Erythroblast (primary cell): ENCODE results near the gene UNC45A.
"Not testable (repeated sequence)": the region's sequence is repeated elsewhere in the genome, so short reads cannot be mapped to it uniquely, and the experiment has no call there.

Experiments
- DNase-seq, 2 experiments: peaks; one replicate each; lab custom pipeline; 2025; lab: John Stamatoyannopoulos, UW
- GATA1 ChIP-seq: IDR thresholded peaks from 2 replicates; pipeline ENCODE4 v1.6.1; 2011; ENCODE audit warnings: low read depth, mild to moderate bottlenecking, control low read depth, low read length, moderate library complexity
- POLR2A ChIP-seq: IDR thresholded peaks from 2 replicates; pipeline ENCODE4 v1.6.1; 2011; ENCODE audit warnings: mild to moderate bottlenecking, low read length

The UNC45A gene

GRCh38 chr15:90917569-90917968, 17.5 kb upstream of the UNC45A start:
- TF ChIP-seq GATA1 = no peak
- TF ChIP-seq POLR2A = peak; percentile 22

GRCh38 chr15:90918034-90918788, 16.9 kb upstream of the UNC45A start:
- TF ChIP-seq GATA1 = no peak
- TF ChIP-seq POLR2A = no peak

More at GRCh38 chr15:90917569-90917968, 17.5 kb upstream of the UNC45A start:
- no peak for DNase-seq

GRCh38 chr15:90918835-90919234, 16.2 kb upstream of the UNC45A start:
- TF ChIP-seq GATA1 = no peak
- TF ChIP-seq POLR2A = no peak
- no peak for DNase-seq

More at GRCh38 chr15:90918034-90918788, 16.9 kb upstream of the UNC45A start:
- no peak for DNase-seq

- no peak for DNase-seq
- TF ChIP-seq POLR2A (no peak), GATA1 (no peak)
Observed at GRCh38 chr15:90921887-90922286, 13.2 kb upstream of the UNC45A start.

- peak; percentile 59 to 64 for DNase-seq
- peak; percentile 32 for TF ChIP-seq POLR2A
Observed at GRCh38 chr15:90922712-90923322, 12.3 kb upstream of the UNC45A start.

- no peak for DNase-seq
- no peak for TF ChIP-seq POLR2A
- no peak for TF ChIP-seq GATA1
Observed at GRCh38 chr15:90924375-90924774, 10.7 kb upstream of the UNC45A start.

- DNase-seq = not testable (repeated sequence)
Observed at GRCh38 chr15:90926766-90927165, 8.3 kb upstream of the UNC45A start.

- DNase-seq = not testable (repeated sequence)
Observed at GRCh38 chr15:90928106-90928505, 7.0 kb upstream of the UNC45A start.

GRCh38 chr15:90929246-90930019, 5.7 kb upstream of the UNC45A start:
- DNase-seq = no peak
- no peak for TF ChIP-seq POLR2A
- no peak for TF ChIP-seq GATA1

- no peak for TF ChIP-seq GATA1
- TF ChIP-seq POLR2A = no peak
- peak; percentile 38 to 55 for DNase-seq
Observed at GRCh38 chr15:90930861-90931574, 4.1 kb upstream of the UNC45A start.

GRCh38 chr15:90931575-90931827, 3.6 kb upstream of the UNC45A start:
- DNase-seq = no peak
- TF ChIP-seq POLR2A (no peak), GATA1 (no peak)

- TF ChIP-seq POLR2A (peak; percentile 86), GATA1 (no peak)
- DNase-seq = peak; percentile 93 to 95
Observed at GRCh38 chr15:90931828-90932659, 3.0 kb upstream of the UNC45A start, which contains the start of gene HDDC3. Gene HDDC3, minus strand, starts transcription at chr15:90932549. Its CDS starts 9 bp downstream, at chr15:90932540.

- no peak for DNase-seq
- TF ChIP-seq GATA1 = no peak
- no peak for TF ChIP-seq POLR2A
Observed at GRCh38 chr15:90932660-90932991, 2.5 kb upstream of the UNC45A start.
